OCI-LY3 (cell line): ENCODE measurements around the gene PTGIS.

Source experiments
- EZH2phosphoT487 ChIP-seq: fragments of 200-600 bp; shearing (Covaris generic); IDR thresholded peaks from 2 replicates; pipeline ENCODE4 v1.6.1; 2018; ENCODE audit warnings: antibody characterized with exemption, mixed run types, low read depth
- TF ChIP-seq, protein P1 (sequence below): fragments of 200-600, 300-600 bp; sonication (generic); IDR thresholded peaks from 2 replicates; pipeline ENCODE4 v1.5.1; 2014; ENCODE audit warnings: antibody characterized with exemption, low read length, low read depth

DNA sequence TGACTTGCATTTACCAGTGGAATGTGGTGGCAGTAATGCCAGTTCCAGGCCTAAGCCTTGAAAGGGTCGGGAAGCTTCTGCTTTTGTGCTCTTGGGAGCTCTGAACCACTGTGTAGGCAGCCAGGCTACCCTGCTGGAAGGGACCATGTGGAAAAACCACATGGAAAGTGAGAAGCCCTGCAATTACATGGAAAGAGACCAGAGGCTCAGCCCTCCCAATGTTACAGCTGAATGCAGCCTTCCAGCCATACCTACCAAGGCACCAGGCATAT lies 70.6 kb downstream of the PTGIS start:
- TF ChIP-seq, protein P1, sequence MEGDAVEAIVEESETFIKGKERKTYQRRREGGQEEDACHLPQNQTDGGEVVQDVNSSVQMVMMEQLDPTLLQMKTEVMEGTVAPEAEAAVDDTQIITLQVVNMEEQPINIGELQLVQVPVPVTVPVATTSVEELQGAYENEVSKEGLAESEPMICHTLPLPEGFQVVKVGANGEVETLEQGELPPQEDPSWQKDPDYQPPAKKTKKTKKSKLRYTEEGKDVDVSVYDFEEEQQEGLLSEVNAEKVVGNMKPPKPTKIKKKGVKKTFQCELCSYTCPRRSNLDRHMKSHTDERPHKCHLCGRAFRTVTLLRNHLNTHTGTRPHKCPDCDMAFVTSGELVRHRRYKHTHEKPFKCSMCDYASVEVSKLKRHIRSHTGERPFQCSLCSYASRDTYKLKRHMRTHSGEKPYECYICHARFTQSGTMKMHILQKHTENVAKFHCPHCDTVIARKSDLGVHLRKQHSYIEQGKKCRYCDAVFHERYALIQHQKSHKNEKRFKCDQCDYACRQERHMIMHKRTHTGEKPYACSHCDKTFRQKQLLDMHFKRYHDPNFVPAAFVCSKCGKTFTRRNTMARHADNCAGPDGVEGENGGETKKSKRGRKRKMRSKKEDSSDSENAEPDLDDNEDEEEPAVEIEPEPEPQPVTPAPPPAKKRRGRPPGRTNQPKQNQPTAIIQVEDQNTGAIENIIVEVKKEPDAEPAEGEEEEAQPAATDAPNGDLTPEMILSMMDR: no peak
- no peak for TF ChIP-seq EZH2phosphoT487
